CD4-positive, alpha-beta T cell treated with Interleukin-6 at 100 ng/mL for 8 hours (primary cell): Measurements from ENCODE around the gene ZNF469.

ENCODE experiments used
- DNase-seq: peaks from one replicate; pipeline ENCODE4 v3.0.0-alpha.2; 2020; ENCODE audit warnings: mixed read lengths, low spot score

Gene ZNF469

DNA sequence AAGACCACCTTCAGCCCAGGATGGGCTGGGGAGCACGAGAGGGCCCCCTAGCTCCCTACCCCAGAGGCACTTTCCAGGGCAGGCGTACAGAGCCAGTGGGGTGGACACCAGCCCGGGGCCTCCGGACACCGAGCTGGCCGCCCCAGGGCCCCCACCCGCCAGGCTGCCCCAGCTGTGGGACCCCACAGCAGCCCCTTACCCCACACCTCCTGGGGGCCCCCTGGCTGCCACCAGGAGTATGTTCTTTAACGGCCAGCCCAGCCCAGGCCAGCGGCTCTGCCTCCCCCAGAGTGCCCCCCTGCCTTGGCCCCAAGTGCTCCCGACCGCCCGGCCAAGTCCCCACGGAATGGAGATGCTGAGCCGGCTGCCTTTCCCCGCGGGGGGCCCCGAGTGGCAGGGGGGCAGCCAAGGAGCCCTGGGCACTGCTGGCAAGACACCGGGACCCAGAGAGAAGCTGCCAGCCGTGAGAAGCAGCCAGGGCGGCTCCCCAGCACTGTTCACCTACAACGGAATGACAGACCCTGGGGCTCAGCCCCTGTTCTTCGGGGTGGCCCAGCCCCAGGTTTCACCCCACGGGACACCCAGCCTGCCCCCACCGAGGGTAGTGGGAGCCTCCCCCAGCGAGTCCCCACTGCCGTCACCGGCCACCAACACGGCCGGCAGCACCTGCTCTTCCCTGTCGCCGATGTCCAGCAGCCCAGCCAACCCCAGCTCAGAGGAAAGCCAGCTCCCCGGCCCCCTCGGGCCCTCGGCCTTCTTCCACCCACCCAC is 46.0 kb downstream of the ZNF469 start:
- DNase-seq = no peak

DNA sequence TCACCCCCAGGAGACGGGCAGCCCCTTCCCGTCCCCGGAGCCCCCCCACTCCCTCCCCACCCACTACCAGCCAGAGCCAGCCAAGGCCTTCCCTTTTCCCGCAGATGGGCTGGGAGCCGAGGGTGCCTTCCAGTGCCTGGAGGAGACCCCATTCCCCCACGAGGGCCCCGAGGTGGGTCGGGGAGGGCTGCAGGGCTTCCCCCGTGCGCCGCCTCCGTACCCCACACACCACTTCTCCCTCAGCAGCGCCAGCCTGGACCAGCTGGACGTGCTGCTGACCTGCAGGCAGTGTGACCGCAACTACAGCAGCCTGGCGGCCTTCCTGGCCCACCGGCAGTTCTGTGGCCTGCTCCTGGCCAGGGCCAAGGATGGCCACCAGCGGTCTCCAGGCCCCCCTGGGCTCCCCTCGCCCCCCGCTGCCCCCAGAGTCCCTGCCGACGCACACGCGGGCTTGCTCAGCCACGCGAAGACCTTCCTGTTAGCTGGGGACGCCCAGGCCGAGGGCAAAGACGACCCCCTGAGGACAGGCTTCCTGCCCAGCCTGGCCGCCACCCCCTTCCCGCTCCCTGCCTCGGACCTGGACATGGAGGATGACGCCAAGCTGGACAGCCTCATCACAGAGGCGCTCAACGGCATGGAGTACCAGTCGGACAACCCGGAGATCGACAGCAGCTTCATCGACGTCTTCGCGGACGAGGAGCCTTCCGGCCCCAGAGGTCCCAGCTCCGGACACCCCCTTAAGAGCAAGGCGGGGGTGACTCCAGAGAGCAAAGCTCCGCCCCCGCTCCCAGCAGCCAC is 46.8 kb downstream of the ZNF469 start:
- DNase-seq = no peak

DNA sequence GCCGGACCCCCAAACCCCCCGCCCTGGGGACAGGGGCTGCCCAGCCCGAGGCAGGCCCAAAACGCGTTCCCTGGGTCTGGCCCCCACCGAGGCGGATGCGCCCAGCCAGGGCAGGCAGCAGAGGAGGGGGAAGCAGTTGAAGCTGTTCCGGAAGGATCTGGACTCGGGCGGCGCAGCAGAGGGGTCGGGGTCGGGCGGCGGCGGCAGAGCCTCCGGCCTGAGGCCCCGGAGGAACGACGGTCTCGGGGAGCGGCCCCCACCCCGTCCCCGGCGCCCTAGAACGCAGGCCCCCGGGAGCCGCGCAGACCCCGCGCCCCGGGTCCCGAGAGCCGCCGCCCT is 47.4 kb downstream of the ZNF469 start:
- no peak for DNase-seq

DNA sequence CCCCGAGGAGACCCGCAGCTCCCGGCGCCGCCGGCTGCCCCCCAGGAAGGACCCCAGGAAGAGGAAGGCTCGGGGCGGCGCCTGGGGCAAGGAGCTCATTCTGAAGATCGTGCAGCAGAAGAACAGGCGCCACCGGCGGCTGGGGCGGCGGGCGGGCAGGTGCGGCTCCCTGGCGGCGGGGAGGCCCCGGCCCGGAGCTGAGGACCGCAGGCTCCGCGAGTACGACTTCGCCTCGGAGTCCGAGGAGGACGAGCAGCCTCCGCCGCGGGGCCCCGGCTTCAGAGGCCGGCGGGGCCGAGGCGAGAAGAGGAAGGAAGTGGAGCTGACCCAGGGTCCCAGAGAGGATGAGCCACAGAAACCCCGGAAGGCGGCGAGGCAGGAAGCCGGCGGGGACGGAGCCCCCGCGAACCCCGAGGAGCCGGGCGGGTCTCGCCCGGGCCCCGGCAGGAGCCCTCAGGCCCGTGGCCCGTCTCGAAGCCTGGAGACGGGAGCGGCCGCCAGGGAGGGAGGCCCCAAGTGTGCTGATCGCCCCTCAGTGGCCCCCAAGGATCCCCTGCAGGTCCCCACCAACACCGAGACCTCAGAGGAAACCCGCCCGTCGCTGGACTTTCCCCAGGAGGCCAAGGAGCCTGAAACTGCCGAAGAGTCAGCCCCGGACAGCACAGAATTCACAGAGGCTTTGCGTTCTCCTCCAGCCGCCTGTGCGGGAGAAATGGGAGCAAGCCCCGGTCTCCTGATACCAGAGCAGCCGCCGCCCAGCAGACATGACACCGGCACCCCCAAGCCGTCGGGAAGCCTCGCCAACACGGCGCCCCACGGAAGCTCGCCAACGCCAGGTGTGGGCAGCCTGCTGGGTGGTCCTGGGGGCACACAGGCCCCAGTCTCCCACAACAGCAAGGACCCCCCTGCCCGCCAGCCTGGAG is 48.0 kb downstream of the ZNF469 start:
- peak; percentile 30 for DNase-seq

DNA sequence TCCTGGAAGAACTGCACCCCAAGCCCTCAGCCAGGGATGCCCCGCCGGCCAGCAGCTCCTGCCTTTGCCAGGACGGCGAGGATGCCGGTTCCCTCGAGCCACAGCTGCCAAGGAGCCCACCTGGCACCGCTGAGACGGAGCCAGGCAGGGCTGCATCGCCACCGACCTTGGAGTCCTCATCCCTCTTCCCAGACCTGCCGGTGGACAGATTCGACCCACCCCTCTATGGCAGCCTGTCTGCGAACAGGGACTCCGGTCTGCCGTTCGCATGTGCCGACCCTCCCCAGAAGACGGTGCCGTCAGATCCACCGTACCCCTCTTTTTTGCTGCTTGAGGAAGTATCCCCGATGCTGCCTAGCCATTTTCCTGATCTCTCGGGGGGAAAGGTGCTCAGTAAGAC is 48.9 kb downstream of the ZNF469 start:
- DNase-seq = no peak

DNA sequence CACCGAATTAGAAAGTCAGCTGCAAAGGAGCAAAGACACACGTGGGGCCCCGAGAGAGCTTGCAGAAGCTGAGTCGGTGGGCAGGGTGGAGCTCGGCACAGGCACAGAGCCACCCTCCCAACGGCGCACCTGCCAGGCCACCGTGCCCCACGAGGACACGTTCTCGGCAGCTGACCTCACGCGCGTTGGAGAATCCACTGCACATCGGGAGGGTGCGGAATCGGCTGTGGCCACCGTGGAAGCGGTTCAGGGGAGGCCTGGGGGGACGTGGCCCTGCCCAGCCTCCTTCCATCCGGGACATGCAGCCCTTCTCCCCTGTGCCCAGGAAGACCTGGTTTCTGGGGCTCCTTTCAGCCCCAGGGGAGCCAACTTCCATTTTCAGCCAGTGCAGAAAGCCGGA is 49.4 kb downstream of the ZNF469 start:
- DNase-seq = no peak
